ENCODE measurements around the gene TRIM45.

DNA sequence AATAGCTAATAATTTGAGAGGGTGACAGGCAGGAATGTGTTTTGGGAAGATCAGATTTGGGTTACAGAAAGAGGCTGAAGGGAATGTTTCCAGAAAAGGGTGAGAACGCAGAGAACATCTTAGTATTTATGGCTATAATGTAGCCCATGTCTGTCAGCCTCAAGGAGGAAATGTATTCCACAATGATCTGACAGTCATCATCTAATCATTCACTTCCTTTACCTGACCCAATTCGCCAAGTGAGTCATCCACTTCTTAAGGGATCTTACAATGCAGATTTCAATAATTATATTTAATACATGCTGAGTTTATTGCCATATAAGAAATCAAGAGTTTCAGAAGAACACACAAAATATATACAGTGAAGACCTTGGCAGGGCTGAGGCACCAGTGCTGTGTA, 10.8 kb downstream of the TRIM45 start:
- no peak for TF ChIP-seq EP300 (IDR thresholded peaks at IDR 0.05)
- TF ChIP-seq POLR2A (IDR thresholded peaks at IDR 0.05): no peak
- TF ChIP-seq, protein P1, sequence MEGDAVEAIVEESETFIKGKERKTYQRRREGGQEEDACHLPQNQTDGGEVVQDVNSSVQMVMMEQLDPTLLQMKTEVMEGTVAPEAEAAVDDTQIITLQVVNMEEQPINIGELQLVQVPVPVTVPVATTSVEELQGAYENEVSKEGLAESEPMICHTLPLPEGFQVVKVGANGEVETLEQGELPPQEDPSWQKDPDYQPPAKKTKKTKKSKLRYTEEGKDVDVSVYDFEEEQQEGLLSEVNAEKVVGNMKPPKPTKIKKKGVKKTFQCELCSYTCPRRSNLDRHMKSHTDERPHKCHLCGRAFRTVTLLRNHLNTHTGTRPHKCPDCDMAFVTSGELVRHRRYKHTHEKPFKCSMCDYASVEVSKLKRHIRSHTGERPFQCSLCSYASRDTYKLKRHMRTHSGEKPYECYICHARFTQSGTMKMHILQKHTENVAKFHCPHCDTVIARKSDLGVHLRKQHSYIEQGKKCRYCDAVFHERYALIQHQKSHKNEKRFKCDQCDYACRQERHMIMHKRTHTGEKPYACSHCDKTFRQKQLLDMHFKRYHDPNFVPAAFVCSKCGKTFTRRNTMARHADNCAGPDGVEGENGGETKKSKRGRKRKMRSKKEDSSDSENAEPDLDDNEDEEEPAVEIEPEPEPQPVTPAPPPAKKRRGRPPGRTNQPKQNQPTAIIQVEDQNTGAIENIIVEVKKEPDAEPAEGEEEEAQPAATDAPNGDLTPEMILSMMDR (IDR thresholded peaks at IDR 0.05): no peak
- TF ChIP-seq POLR2AphosphoS5 (IDR thresholded peaks at IDR 0.05): no peak

All from stomach (tissue), 4 donors.